ENCODE data around the gene NUCKS1.

Gene NUCKS1

DNA sequence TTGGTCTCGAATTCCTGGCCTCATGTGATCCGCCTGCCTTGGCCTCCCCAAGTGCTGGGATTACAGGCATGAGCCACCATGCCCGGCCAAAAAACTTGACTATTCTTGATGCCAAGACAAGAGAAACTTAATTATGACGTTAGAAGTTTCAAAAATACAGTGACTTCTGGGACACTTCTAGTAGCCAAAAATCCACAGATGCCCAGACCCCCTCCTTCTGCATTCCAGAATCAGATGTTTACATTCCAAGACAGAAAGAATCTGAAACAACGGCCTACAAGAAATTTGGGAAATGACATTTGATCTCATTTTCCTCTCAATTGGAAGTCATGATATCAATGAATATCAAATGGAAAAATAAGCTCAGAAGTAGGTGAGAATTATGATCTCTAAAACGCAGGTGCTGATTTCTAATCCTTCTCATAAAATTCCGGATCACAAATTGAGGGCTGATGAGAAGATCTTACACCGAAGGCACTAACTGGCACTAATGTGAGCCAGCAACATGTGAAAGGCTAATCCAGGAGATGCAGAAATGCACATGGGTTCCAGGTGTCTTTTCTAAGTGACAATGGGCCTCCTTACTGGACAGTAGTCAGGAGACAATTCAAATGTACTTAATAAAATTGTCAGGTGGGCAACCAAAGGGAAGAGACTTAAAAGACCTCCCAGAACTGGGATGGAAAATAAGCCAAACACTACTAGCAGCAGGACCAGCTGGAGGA, 19.8 kb upstream of the NUCKS1 start:
- DNase-seq = no peak

DNA sequence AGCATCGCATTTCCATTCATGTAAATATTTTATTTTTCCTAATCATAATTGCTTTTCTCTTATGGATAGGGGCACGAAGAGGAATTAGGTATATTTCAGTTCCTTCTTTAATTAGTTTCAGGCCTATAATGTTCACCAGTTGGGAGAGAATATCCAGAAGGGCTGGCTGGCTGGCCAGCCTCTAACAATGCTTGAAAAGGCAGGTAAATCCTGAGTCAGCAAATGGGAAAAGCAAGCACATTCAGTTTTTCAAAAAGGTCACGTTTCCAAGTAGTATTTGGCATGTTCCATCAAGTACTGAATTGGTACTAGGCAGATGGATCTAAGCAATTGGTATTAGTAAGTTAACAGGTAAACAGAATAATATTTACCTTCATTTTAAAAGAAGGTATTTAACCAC, 17.3 kb upstream of the NUCKS1 start:
- DNase-seq = no peak

DNA sequence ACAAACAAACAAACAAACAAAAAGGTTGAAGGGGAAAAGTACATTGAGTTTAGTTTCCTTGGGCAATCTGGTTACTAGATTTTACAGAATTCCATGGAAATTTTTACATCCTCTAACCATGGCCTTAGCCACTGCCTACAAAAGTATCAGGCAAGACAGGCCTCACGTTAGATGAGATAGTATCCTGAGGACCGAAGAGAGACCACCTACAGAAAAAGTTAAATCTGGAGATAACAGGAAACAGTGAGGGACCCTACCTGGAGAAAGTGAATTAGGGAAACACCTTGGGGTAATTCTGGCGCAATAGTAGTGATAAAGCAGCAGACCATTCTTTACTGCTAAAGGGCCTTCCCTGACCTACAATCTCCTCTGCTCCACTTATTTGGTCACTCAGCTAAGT, 16.6 kb upstream of the NUCKS1 start:
- no peak for DNase-seq

DNA sequence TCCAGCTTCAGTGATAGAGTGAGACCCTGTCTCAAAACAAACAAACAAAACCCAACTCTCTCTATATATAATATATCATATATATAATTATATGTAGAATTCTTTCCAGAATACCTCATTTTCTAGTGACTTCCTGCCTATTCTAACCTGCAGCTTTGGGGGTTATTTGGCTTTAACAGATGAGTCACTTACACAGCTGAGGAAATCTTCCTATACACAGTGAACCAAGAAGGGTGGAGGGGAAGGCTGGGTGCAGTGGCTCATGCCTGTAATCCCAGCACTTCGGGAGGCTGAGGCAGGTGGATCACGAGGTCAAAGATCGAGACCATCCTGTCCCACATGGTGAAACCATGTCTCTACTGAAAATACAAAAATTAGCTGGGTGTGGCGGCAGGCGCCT, 16.1 kb upstream of the NUCKS1 start:
- no peak for DNase-seq

DNA sequence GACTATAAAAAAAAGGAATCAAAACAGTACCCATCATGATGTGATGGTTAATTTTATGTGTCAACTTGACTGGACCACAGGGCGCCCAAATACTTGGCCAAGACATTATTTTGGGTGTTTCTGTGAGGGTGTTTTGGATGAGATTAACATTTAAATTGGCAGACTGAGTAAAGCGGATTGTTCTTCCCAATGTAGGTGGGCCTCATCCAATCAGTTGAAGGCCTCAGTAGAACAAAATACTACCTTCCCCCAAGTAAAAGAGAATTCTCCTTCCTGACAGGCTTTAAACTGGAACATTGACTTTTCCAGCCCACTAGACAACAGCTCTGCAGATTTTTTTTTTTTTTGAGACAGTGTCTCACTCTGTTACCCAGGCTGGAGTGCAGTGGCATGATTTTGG, 14.6 kb upstream of the NUCKS1 start:
- no peak for DNase-seq

DNA sequence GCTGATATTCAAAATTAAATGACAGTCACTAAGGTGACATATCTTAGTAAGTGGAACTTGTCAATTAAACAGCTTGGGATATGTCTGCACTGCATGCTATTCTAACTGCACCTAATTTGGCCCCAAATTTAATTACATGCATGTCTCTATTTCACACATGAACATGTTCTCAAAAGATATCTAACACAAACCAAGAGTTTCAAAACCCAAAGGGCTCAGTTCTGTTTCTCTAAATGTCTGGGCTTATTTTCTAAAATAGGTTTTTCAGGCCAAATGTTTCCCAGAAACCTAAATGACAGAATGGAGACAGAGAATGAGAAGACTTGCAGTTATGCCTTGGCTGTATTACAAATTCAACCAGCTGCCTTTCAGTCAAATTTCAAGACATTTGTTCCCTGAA, 14.0 kb upstream of the NUCKS1 start:
- DNase-seq = no peak

DNA sequence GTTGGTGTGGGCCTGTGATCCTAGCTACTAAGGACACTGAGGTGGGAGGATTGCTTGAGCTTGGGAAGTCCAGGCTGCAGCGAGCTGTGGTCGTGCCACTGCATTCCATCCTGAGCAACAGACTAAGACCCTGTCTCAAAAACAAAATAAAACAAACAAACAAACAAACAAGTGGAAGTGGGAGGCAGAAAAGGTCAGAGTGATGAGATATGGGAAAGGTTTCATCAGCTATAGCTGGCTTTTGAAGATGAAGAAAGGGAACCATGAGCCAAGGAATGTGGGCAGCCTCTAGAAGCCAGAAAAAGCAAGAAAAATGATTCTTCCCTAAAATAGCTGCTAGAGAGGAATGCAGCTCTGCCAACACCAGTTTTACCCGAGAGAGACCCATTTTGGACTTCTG, 10.6 kb upstream of the NUCKS1 start:
- DNase-seq = no peak

DNA sequence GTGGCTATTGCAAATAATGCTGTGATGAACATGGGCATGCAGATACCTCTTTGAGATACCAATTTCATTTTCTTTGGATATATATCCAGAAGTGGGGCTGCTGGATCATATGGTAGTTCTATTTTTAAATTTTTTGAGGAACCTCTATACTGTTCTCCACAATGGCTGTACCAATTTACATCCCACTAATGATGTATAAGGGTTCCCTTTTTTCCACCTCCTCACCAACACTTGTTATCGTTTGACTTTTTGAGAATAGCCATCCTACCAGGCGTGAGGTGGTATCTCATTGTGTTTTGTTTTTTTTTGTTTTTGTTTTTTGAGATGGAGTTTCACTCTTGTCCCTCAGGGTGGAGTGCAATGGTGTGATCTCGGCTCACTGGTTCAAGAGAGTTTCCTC, 6.6 kb upstream of the NUCKS1 start:
- no peak for DNase-seq

DNA sequence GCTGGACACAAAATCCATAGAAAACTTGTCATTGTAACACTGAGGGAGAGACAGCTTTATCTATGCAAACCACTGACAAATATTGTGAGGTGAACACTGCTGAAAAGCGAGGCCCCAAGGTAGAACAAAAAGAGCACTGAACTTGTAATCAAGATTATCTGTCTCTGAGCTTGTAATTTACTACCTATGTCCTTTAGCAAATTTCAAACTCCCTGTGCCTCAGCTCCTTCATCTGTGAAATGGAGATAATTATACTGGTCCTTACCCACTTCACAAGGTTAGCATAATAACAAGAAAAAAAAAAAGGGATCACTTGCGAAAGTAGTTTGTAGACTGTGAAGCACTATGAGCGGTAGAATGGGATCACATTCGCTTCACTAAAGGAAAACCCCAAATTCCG, 4.9 kb upstream of the NUCKS1 start:
- DNase-seq = no peak

DNA sequence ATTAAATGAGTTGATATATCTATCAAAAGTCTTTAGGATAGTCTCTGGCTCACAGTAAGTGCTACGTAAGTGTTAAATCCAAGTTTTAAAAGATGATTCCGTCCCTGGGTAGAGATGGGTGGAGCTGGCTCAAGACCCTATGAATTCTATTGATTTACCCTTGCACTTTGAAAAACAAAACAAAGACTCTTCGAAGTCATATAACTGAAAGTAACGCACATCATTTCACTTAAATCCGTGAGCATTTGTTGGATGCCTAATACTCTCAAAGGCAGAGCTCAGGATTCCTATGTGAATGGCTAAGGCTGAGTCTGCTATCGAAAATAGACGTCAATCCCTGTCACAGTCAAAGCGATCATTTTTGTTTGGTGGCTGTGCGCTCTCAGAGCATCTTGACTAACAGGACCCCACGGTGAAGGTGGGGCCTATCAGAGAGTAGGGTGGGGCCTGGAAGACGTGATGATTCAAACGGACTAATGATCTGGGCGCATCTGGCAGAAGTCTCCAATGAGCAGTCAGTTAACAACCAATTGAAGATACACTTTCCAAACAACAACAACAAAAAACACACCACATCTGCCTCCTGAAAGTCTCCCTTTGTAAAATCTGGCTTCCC, 1.2 kb upstream of the NUCKS1 start:
- DNase-seq = no peak

DNA sequence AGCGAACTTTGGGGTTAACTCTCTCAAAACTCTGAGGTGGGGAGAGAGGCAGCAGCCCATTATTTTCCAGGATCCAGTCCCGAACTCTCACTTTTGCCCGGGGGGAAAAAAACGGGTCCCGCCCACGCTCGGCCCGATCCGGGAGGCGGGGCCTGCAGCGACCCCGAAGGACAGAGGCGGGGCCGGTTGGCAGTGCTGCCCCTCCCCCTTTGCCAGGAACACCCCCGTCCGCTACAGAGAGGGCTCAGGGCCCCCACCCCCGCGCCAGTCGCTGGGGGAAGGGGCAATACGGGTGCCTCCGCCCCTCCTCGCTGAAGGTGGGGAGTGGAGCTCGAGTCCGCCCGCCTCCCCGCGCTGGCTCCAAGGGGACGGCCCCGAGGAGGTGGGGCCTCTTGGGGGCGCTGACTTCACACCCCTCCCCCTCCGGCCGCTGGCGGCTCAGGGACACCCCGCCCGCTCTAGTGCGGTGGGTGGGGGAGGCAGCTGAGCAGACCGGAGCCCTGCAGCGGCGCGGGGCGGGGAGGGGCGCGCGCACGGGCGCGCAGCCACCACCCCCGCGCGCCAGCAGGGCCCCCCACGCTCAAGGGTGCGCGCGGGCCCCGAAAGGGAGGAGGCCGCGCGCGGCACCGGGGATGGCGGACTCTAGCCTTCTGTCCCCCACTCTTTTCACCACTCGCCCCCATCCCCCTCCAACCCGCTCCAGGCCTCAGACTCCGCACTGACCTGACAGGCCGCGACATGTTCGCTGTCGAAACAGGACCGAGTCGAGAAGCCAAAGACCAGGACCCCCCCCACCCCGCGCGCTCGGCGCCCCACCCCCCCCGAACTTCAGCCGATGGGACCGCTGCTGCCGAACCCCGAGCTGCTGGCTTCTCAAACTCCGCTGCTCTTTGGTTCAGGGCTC, 496 bp downstream of the NUCKS1 start:
- peak; percentile 97 for DNase-seq

DNA sequence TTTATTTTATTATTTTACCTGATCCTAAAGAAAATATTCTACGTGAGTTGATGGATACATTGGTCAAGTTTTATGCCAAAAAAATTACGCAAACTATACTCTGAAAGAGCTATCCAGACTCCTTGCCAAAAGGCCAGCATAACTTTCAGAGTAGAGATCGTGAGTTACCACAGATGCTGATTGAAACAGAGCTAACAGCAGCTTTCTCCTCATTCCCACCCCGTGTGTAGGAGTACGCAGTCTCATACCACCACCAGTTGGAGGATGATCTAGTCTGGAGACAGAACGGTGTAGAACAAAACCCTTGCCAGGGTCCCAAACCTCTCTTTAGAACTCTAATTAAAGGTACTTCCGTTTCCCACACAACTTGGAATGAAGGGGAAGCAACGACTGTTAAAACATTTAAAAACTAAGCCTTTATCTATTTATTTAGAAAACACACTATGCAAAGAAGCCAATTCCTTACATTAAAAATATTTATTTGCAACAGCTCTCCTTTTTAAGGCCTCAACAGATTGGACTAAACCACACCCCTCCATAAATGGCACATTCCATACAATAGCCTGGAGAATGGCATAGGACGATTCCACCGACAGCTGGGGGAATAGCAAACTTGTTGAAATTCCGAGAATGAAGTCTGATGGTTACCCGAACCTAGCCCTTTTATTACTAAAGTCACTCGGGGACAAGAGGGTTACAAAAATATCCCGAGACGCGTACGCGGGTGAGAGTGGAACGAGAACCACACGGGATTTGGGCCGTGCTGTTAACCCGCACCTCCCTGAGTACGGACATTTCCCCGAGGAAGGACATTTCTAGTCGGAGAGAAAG, 1.4 kb downstream of the NUCKS1 start:
- no peak for DNase-seq

DNA sequence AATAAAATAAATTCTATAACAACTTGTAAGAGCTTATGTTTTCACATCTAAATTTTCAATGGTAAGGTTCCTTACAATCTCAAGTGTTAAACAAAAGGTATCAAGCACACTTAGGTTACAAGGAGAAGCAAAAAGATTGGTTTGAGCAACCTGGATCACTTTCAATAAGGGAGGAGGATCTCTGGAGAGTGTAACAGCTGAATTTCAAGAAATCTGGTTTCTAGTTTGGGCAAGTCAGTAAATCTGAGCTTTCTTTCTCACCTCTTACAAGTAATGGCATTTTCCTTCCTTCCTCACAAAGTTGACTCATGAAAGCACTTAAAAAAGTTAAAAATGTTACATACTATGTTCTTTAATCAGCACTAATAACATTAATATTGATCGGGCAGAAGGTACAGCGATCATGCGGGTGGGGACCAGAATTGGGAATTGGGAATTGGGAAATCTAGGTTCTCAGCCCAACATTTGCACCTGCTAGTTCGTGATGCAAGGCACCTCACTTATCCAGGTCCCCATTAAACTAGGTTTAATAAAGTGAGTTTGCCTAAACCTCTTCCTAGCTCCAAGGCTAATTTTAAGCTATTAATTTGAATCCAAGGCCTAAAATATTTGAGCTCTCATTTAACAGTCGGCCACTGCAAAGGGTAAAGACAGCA, 3.1 kb downstream of the NUCKS1 start:
- no peak for DNase-seq

DNA sequence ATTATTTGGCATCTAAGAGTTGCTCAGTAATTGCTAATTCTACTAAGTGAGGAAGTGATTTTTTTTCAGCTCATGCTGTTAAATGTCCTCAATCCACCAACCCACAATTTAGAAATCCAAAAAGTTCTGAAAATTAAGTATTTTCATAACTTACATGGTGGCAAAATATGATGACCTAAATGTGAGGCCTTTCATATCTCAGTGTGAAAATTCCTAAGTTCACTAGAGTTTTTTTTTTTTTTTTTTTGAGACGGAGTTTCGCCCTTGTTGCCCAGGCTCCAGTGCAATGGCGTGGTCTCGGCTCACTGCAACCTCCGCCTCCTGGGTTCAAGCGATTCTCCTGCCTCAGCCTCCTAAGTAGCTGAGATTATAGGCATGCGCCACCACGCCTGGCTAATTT, 5.6 kb downstream of the NUCKS1 start:
- DNase-seq = no peak

DNA sequence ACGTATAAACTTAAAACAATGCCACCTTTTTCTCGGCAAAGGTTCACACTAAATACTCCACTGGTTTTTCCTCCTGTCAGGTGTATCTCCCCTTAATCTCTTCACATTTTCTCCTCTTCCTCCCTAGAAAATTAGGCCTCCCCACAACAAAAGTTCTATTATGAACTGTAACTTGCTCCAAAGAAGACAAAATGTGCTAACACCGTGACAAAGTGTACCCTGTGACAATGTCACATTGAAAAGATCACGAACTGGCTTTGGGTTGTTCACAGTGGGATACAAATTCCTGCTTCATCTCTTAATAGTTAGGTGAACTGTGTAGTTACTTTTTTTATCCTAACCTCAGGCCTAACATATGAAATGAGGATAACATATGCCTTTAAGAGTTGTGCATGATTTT, 6.0 kb downstream of the NUCKS1 start:
- no peak for DNase-seq

DNA sequence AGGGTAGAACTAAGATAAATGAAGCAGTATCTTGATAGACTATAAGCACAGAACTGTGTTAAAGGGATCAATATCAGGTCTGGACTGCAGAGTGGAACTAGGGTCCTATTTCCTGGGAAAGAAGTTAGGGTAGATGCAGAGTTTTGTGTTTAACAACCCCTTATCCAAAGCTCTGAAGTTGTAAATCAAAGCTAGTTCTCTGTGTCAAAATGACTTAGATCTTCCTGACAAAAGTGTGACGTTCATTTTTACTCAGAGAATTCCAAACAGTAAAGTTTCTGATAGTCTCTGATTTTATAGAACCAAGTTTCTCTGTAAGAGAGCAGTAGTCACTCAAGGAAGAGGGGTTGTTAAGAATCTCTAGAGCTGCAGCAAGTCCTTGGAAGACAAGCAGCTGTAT, 8.3 kb downstream of the NUCKS1 start:
- no peak for DNase-seq

DNA sequence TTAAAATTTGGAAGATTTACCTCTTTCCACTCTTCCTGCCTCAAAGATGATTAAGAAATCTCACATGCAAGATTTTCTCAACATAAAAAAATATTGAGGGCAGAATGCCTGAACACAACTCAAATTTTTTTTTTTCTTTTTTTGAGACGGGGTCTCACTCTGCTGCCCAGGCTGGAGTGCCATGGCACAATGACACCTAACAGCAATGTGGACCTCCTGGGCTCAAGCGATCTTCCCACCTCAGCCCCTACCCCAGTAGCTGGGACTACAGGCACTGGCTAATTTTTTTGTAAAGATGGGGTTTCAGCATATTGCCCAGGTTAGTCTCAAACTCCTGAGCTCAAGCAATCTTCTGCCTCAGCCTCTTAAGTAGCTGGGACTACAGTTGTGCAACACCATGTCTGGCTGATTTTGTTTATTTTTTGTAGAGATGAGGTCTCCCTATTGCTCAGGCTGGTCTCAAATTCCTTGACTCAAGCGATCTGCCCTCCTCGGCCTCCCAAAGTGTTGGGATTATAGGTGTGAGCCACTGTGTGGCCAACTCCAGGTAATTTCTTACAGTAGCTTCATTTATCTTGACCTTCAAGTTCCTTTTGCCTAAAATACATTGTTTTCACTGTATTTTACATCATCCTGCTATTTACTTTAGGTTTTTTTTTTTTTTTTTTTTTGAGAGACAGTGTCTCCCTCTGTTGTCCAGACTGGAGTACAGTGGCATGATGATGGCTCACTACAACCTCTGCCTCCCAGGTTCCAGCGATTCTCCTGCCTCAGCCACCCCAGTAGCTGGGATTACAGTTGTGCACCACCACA, 10.4 kb downstream of the NUCKS1 start:
- DNase-seq = no peak

DNA sequence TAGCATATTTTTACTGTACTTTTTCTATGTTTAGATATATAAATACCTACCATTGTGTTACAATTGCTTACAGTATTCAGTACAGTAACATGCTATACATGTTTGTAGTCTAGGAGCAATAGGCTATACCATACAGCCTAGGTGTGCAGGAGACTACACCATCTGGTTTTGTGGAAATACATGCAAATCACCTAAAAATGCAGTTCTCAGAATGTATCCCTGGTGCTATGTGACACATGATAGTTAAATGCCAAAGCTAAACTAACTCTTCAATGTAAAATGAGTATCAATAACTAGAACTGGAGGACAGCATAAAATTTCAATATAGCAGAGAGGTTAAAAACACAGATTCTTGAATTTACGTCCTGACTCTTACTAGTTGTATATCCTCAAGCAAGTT, 14.8 kb downstream of the NUCKS1 start:
- DNase-seq = no peak

DNA sequence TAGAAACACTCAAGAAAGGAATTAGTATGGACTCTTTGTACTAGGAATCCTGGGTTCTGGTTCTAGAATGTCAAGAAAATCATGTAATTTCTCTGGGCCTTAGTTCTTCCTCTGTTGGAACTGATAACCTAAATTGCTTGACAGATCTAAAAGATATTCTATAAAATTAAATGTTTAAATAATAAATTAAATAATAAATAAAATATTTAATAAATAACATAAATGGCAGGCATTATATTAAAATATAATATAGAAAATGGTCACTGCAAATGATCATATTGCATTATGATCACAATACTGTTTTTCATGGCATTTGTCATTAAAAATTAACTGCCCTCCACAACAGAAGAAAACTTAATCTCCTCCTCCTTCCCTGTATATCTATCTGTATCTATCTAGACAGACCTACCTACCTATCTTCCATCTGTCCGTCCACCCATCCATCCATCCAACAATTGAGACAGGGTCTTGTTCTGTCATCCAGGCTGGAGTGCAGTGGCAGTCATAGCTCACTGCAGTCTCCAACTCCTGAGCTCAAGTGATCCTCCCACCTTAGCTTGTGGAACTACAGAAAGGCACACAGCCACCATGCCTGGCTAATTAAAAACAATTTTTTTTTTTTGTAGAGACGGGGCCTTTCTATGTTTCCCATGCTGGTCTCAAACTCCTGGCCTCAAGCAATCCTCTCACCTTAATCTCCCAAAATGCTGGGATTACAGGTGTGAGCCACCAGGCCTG, 16.4 kb downstream of the NUCKS1 start:
- no peak for DNase-seq

DNA sequence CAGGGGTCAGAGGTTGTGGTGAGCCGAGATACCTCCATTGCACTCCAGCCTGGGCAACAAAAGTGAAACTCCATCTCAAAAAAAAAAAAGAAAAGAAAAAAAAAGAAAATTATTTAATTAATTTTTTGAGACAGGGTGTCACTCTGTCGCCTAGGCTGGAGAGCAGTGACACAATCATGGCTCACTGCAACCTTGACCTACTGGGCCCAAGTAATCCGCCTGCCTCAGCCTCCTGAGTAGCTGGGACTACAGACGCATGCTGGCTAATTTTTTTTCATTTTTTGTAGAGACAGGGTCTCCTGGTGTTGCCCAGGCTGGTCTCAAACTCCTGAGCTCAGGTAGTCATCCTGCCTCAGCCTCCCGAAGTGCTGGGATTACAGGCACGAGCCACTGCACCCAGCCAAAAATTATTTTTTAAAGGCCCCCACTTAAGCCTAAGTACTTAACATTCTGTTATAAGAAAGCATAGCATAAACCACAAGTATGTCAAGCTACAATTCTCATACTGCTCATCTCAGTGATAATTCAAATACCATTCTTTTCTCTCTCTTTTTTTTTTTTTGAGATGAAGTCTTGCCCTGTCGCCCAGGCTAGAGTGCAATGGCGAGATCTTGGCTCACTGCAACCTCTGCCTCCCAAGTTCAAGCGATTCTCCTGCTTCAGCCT, 19.9 kb downstream of the NUCKS1 start:
- no peak for DNase-seq
